Limb (tissue), 2 donors: ENCODE measurements around the gene ZNF606.
A peak's percentile ranks its signal among the peaks of the same experiment; 100 is the strongest.

Source experiments
- DNase-seq, 2 donors: peaks; one replicate each; pipeline ENCODE4 v3.0.0-alpha.2; 2016; ENCODE audit errors: extremely low spot score in 2 of 2

ZNF606 gene

GRCh38 chr19:58002384-58003173, at the start of gene ZNF606:
Gene ZNF606 (minus strand): TSS chr19:58002820. CDS start chr19:58001319, 1,501 bp downstream.
- DNase-seq: peak; percentile 85 to 93

GRCh38 chr19:58052256-58052655, 49.6 kb upstream of the ZNF606 start:
- DNase-seq: no peak

- no peak for DNase-seq
Measured at GRCh38 chr19:58047672-58048071, 45.1 kb upstream of the ZNF606 start.

- no peak for DNase-seq
Measured at GRCh38 chr19:58046856-58047255, 44.2 kb upstream of the ZNF606 start.

GRCh38 chr19:58045411-58046050, 42.9 kb upstream of the ZNF606 start:
- DNase-seq: no peak

GRCh38 chr19:58044886-58045285, 42.3 kb upstream of the ZNF606 start:
- no peak for DNase-seq

GRCh38 chr19:58044391-58044790, 41.8 kb upstream of the ZNF606 start:
- no peak for DNase-seq

GRCh38 chr19:58042495-58043340, 40.1 kb upstream of the ZNF606 start:
- no peak for DNase-seq

GRCh38 chr19:58040751-58041525, 38.3 kb upstream of the ZNF606 start:
- DNase-seq: no peak

- no peak for DNase-seq
Measured at GRCh38 chr19:58038688-58039204, 36.1 kb upstream of the ZNF606 start.

GRCh38 chr19:58037927-58038687, 35.5 kb upstream of the ZNF606 start:
- peak; percentile 1 to 48 for DNase-seq

GRCh38 chr19:58035863-58036262, 33.2 kb upstream of the ZNF606 start:
- DNase-seq: no peak

- DNase-seq: peak in 1 of 2 donors; percentile 62
Measured at GRCh38 chr19:58034477-58034793, 31.8 kb upstream of the ZNF606 start.

GRCh38 chr19:58033741-58034476, 31.3 kb upstream of the ZNF606 start, which contains the start of gene ZSCAN1:
Gene ZSCAN1 (plus strand): TSS chr19:58034025. CDS start chr19:58037837, 3,812 bp downstream.
- peak; percentile 93 to 98 for DNase-seq

- DNase-seq: no peak
Measured at GRCh38 chr19:58024661-58025060, 22.0 kb upstream of the ZNF606 start.

GRCh38 chr19:58022283-58022660, 19.7 kb upstream of the ZNF606 start:
- DNase-seq: no peak

- DNase-seq: peak; percentile 75 to 78
Measured at GRCh38 chr19:58021541-58022282, 19.1 kb upstream of the ZNF606 start.

- DNase-seq: no peak
Measured at GRCh38 chr19:58020129-58020528, 17.5 kb upstream of the ZNF606 start.

GRCh38 chr19:58014141-58014540, 11.5 kb upstream of the ZNF606 start:
- DNase-seq: no peak
